NAMALWA (cell line): ENCODE data around the gene VAMP8.
"Not testable (repeated sequence)": the region's sequence is repeated elsewhere in the genome, so short reads cannot be mapped to it uniquely, and the experiment has no call there.

ENCODE experiments used
- DNase-seq: peaks from one replicate; pipeline ENCODE4 v3.0.0-alpha.2; 2015; ENCODE audit warnings: low spot score

VAMP8 gene

GRCh38 chr2:85547089-85547858, 30.1 kb upstream of the VAMP8 start:
- DNase-seq = peak; percentile 59

- DNase-seq = peak; percentile 38
Measured at GRCh38 chr2:85547859-85548607, 29.4 kb upstream of the VAMP8 start.

- no peak for DNase-seq
Measured at GRCh38 chr2:85548608-85548900, 28.8 kb upstream of the VAMP8 start.

- DNase-seq = peak; percentile 25
Measured at GRCh38 chr2:85549095-85549494, 28.3 kb upstream of the VAMP8 start.

- no peak for DNase-seq
Measured at GRCh38 chr2:85549826-85550225, 27.6 kb upstream of the VAMP8 start.

- no peak for DNase-seq
Measured at GRCh38 chr2:85550486-85550885, 26.9 kb upstream of the VAMP8 start.

- peak; percentile 93 for DNase-seq
Measured at GRCh38 chr2:85551698-85552678, 25.4 kb upstream of the VAMP8 start.

GRCh38 chr2:85553184-85553583, 24.2 kb upstream of the VAMP8 start:
- DNase-seq = no peak

GRCh38 chr2:85554980-85555612, 22.3 kb upstream of the VAMP8 start:
- no peak for DNase-seq

- DNase-seq = no peak
Measured at GRCh38 chr2:85557130-85557529, 20.3 kb upstream of the VAMP8 start.

- DNase-seq = no peak
Measured at GRCh38 chr2:85558160-85558559, 19.2 kb upstream of the VAMP8 start.

- not testable (repeated sequence) for DNase-seq
Measured at GRCh38 chr2:85560403-85560726, 17.0 kb upstream of the VAMP8 start.

- DNase-seq = no peak
Measured at GRCh38 chr2:85560812-85561279, 16.5 kb upstream of the VAMP8 start.

GRCh38 chr2:85561280-85562212, 15.8 kb upstream of the VAMP8 start, which contains the start of gene GGCX:
GGCX (minus strand) TSS chr2:85561493; CDS start chr2:85561428, 65 bp downstream.
- peak; percentile 97 for DNase-seq

- peak; percentile 79 for DNase-seq
Measured at GRCh38 chr2:85564144-85564563, 13.2 kb upstream of the VAMP8 start.

- no peak for DNase-seq
Measured at GRCh38 chr2:85566265-85566664, 11.1 kb upstream of the VAMP8 start.

- no peak for DNase-seq
Measured at GRCh38 chr2:85575739-85576138, 1.6 kb upstream of the VAMP8 start.

- no peak for DNase-seq
Measured at GRCh38 chr2:85577063-85577385, 362 bp upstream of the VAMP8 start.

GRCh38 chr2:85578243-85579180, 1.1 kb downstream of the VAMP8 start:
- peak; percentile 79 for DNase-seq
